Astrocyte of the cerebellum (primary cell): Measurements from ENCODE around the gene MYCBPAP.

Source experiments
- DNase-seq: peaks from one replicate; pipeline ENCODE4 v3.0.0-alpha.2; 2011; ENCODE audit warnings: low read depth
- H3K4me3 ChIP-seq: 2 replicates; pipeline ENCODE4 v1.5.1; 2011; ENCODE audit warnings: mild to moderate bottlenecking, low read depth, low read length, moderate library complexity
- CTCF ChIP-seq: IDR thresholded peaks from 2 replicates; pipeline ENCODE4 v1.5.1; 2012; ENCODE audit warnings: low read length, low read depth, moderate library complexity, mild to moderate bottlenecking; ENCODE audit errors: missing control alignments
- in situ Hi-C: cut with HindIII; loops from 2 replicates; pipeline ENCODE4 v1.10.0; 2017; ENCODE audit warnings: low sequenced_read_pairs

The MYCBPAP gene

GRCh38 chr17:50482110-50482509 is 26.1 kb upstream of the MYCBPAP start:
- no peak for DNase-seq
- in situ Hi-C loops = no loop called here
- no peak for TF ChIP-seq CTCF
- no peak overlapping the region for H3K4me3 ChIP-seq

GRCh38 chr17:50482516-50482915 is 25.7 kb upstream of the MYCBPAP start:
- peak; percentile 96 for DNase-seq
- in situ Hi-C loops = no loop called here
- peak; percentile 87 for TF ChIP-seq CTCF

GRCh38 chr17:50483266-50483665 is 25.0 kb upstream of the MYCBPAP start:
- in situ Hi-C loops = no loop called here
- no peak for TF ChIP-seq CTCF
- no peak overlapping the region for H3K4me3 ChIP-seq
- DNase-seq = no peak

More at GRCh38 chr17:50482516-50482915, 25.7 kb upstream of the MYCBPAP start:
- no peak overlapping the region for H3K4me3 ChIP-seq

- H3K4me3 ChIP-seq = no peak overlapping the region
- no peak for DNase-seq
- TF ChIP-seq CTCF = no peak
- in situ Hi-C loops = no loop called here
These were observed 23.7 kb upstream of the MYCBPAP start for GRCh38 chr17:50484386-50485155.

- TF ChIP-seq CTCF = no peak
- in situ Hi-C loops = no loop called here
- no peak overlapping the region for H3K4me3 ChIP-seq
- DNase-seq = no peak
These were observed 20.8 kb upstream of the MYCBPAP start for GRCh38 chr17:50487213-50488096.

GRCh38 chr17:50488880-50489279 is 19.4 kb upstream of the MYCBPAP start:
- no peak for TF ChIP-seq CTCF
- in situ Hi-C loops = no loop called here
- no peak overlapping the region for H3K4me3 ChIP-seq
- no peak for DNase-seq
